Measurements from ENCODE around the gene TEX264.

Gene TEX264

DNA sequence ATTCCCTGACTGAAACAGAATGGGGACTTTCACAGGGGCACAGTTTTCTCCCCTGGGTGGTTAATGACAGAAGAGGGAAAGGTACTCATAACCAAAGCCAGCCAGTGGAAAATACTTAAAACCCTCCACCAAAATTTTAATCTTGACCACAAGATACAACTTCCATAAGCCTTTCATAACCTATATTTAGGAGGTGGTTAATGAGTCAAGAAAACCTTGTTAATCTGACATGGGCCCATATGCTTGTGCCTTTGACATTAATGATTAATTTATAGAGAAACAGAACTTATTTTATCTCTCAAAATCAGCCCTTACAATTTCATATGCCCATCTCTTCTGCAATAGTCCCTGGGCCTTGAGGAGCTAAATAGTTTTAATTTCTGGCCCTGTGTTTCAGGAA, 76.8 kb downstream of the TEX264 start:
- DNase-seq (ENCODE audit: low read depth in 1 of 2, low spot score in 1 of 2) = no peak

DNA sequence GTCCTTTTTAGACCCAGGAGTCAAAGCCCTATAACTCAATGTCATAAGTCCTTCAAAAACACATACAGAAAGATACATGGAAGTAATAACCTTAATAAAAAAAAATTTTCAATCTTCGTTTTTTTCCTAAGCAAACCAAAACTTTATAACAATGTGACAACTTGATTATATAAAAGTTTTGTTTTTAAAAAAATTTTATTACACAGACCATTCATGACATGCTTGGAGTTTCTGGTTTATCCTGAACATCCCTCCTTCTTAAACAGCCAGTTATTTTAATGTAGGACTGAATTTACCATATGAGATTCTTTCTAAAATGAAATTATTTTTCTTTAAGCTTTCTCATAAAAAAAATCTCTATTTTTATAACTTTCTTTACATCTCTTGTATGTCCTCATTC, 77.3 kb downstream of the TEX264 start:
- DNase-seq (ENCODE audit: low read depth in 1 of 2, low spot score in 1 of 2) = no peak

DNA sequence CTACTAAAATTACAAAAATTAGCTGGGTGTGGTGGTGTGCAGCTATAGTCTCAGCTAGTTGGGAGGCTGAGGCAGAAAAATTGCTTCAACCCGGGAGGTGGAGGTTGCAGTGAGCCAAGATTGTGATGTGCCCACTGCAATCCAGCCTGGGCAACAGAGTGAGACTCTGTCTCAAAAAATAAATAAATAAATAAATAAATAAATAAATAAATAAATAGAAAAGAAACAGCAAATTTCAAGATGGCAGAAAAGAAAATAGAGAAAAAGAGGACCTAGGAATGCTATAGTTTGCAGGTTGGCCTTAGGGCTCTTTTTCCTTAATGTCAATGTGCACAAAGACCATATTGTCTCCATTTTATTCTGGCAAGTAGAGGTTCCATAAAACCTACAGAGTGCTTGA, 79.8 kb downstream of the TEX264 start:
- DNase-seq (ENCODE audit: low read depth in 1 of 2, low spot score in 1 of 2) = no peak

DNA sequence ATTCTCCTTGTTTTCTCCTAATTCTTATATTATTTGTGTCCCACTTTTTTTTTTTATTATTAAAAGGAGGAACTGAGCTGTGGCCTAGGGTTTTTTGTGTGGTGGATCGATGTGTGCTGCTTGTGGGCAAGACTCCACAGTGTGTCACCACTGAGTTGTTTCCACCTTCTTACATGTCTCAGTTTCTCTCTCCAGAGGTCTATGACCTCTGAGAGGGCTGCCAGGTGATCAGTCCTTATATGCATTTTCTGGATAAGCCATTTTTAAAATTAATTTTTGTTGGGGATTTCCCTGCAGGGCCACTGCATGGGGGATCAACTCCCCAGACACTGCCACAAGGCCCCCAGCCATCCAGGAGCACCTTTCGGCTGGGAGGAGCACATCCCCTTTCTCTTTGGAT, 80.2 kb downstream of the TEX264 start:
- DNase-seq (ENCODE audit: low read depth in 1 of 2, low spot score in 1 of 2) = no peak
